ENCODE results near the gene INSYN2A.

- TF ChIP-seq CTCF (IDR thresholded peaks at IDR 0.05), result no peak
- no peak for TF ChIP-seq POLR2A (IDR thresholded peaks at IDR 0.05)
- TF ChIP-seq POLR2AphosphoS5 (IDR thresholded peaks at IDR 0.05), result no peak
Observed at GRCh38 chr10:127210936-127211466, 14.6 kb upstream of the INSYN2A start.

Data from upper lobe of left lung (tissue), 4 donors.